Dermis blood vessel endothelial cell (primary cell): ENCODE measurements around the gene NUMA1. TPM values are rescaled to one million over a fixed set of nuclear protein-coding genes. Genes with fewer than 3 reads are reported as not detected.

Experiments
- DNase-seq: peaks from one replicate; pipeline ENCODE4 v3.0.0; 2010
- total RNA-seq: library from RNA; depleted of rRNA; stranded (reverse); fragments of >200 nt; gene quantifications from 2 replicates; pipeline ENCODE4 v1.2.3, GENCODE V29; 2014

NUMA1 gene
- total RNA-seq, 1 donor from 2014 or later = 151 TPM

DNA sequence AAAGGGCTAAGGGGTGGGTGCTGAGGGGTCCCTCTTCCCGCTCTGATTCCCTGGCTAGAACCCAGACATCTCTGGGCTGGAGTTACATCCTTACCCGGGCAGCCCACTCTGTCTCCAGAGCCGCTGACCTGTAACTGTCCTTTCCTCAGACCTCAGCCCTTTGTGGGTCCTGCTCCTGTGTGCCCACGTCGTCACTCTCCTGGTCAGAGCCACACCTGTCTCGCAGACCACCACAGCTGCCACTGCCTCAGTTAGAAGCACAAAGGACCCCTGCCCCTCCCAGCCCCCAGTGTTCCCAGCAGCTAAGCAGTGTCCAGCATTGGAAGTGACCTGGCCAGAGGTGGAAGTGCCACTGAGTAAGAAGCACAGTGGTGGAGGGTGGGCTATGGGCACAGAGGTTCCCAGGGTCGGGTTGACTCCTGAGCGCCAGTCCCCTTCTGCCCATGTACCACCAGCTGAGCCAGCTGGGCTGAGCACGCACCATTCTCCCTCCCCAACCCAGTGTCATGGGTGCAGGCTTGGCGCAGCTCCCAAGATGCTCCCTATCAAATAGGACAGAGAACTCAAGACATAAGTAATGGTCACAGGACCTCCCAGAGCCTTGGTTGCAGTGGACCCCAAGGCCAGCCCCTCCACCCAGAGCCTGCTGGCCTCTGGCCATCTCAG is 80.0 kb downstream of the NUMA1 start:
- no peak for DNase-seq

DNA sequence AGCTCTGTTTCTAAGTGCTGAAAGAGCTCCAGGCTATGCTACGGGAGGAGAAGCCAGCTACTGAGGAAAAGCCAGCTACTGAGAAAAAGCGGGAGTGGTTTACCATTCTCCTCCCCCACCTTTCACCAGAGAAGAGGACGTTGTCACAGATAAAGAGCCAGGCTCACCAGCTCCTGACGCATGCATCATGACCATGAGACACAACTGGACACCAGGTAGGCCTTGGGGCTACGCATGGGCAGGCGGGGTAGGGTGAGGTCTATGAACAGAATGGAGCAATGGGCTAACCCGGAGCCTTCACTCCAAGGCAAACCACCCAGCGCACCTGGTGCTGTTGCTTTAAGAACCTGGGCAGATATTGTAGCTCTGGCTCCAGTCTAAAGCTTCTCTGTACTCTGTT is 80.5 kb downstream of the NUMA1 start:
- no peak for DNase-seq

DNA sequence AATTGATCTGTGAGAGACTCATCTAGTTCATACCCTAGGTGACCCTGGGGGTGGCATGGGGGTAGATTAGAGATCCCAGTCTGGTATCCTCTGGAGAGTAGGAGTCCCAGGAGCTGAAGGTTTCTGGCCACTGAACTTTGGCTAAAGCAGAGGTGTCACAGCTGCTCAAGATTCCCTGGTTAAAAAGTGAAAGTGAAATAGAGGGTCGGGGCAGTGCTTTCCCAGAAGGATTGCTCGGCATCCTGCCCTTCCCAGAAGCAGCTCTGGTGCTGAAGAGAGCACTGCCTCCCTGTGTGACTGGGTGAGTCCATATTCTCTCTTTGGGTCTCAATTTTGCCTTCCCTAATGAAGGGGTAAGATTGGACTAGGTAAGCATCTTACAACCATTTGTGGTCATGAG is 81.0 kb downstream of the NUMA1 start:
- peak; percentile 43 for DNase-seq

DNA sequence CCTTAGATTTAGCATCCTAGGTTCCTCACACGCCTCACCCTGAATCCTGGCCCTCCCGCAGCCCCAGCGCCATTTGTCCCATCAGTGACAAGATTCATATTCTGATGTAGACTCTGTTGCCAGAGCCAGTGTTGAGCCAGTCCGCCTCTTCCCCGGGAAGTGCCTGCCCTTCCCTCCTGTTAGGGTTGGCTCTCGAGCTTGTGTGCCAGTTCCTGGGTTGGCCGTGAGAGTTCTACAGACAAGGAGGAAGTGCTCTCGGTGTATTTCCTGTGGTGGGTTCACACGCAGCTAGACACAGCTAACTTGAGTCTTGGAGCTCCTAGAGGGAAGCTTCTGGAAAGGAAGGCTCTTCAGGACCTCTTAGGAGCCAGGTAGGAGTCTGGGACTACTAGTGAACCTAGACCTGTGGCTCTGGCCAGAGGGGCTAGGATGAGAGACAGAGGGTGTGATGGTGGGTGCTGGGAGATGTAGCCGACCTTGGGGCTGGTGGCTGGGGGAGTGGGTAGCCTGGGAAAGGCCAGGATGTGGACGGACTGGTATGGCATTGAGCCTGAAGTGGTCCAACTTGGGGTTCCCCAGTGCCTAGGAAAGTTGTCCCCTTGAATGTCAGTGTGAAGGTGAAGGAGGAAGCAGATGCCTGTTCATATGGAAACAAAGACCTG is 81.6 kb downstream of the NUMA1 start, which contains the start of gene IL18BP:
Gene IL18BP (plus strand): TSS at position 261 of the 662 bp plus-strand sequence. CDS start 1,076 bp downstream, outside the sequence.
- peak; percentile 69 for DNase-seq

DNA sequence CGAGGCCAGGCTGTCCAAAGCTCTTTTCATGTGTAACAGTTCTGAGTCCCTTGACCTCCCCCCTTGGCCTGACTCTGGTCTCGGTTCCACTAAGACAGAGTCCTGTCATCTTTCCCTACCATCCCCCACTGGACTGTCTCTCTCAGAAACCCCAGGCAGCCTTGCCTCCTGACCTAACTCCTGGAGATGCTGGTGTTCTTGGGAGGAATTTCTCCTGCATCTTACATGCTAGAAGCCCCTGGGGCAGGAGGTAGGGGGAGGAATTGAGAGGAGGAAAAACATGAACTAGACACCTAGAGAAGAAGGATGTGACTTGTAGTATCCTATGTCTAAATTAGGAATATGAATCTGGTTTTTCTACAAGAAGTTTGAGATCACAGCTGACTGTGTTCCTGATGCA is 82.3 kb downstream of the NUMA1 start:
- no peak for DNase-seq

DNA sequence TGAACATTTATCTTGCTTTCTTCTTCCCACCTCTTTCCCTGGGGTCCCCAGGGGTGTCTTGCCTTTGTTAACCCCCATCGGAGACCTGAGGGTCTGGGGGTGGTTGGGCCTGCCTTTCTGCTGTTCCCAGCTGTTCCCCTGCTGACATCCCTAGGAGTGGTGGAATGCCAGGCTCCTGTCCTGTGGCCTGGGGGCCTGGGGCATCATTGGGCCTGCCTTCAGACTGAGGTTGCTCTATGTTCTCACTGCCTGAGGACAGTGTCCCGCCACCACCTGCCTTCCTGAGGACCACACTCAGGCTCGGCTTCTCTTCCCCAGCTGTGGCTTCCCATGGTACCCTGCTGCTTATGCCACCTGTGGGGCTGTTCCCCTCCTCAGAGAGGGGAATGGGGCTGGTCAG is 82.7 kb downstream of the NUMA1 start:
- DNase-seq = no peak

DNA sequence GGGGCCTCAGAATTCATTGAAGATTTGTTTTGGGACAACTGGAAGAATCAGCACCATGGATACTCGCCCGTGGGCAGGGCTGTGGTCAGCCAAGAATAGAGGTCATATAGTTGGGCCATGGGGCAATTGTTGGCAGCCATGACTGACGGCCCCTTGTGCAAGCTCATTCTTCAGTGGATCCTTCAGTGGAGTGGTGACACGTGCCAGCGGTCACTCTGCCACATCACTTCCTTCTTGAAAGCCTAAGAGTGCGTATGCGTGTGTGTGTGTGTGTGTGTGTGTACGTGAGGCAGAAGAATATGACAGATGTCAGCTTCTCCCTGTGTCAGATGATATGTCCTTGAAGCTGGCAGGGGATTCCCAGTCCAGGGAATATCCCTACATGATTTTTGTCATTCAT is 83.4 kb downstream of the NUMA1 start:
- DNase-seq = no peak

DNA sequence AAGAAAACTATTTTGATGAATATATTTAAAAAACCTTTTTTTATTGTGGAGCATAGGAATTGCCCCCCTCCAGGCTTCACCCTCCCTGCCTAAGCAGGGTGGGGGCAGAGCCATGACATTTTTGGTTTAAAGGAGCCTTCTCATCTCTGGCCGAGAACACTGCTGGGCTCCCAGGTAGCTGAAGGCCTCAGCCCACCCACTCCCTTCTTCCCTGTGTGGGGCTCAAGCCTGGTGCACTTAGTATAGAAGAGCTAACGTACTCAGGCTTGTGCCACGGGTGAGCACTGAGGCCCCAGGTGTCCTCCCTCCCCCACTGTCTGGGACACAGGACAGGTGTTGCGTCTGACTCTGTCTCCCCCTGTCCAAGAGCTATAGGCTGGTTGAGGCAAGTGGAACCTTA is 83.8 kb downstream of the NUMA1 start:
- DNase-seq = no peak

DNA sequence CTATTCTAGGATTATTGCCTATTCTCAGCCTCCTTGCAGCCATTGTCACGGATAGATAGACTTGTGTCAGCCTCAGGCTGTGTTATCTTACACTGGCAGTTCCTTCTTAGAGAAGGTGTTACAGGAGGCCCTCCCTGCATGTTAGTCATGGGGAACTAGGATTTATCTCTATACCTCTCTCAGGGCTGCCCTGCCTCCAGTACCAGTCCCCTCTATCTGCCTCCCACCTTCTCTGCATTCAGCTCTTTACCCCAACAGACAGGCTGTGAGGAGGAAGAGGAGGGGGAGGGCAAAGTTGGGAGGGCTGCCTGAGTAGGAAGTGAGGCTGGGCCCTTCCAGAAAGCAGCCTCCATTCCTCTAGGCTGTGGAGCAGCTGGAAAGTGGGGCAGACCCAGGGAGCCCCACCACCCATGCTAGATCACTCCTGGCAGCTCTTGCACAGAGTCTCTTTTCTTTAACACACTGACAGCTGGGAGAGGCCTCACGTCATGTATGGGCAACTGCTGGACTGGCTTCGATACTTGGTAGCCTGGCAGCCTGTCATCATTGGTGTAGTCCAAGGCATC is 84.5 kb downstream of the NUMA1 start:
- no peak for DNase-seq

DNA sequence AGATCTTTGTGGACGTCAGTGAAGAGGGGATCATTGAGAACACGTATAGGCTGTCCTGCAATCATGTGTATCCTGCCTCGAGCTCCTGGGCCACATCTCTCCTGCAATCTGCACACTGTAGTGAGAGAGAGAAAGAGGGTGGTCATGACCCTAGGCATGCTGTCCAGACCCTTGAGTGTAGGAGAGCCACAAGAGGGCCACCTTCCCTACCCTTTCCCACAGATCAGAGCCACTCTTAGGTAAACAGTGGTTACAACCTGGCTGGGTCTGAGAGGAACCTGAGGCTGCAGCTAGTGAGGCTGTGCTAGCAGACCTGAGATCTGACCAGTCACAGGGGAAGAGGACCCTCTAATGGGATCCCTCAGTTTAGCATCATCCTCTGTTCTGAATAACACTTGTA is 85.6 kb downstream of the NUMA1 start:
- DNase-seq = no peak

DNA sequence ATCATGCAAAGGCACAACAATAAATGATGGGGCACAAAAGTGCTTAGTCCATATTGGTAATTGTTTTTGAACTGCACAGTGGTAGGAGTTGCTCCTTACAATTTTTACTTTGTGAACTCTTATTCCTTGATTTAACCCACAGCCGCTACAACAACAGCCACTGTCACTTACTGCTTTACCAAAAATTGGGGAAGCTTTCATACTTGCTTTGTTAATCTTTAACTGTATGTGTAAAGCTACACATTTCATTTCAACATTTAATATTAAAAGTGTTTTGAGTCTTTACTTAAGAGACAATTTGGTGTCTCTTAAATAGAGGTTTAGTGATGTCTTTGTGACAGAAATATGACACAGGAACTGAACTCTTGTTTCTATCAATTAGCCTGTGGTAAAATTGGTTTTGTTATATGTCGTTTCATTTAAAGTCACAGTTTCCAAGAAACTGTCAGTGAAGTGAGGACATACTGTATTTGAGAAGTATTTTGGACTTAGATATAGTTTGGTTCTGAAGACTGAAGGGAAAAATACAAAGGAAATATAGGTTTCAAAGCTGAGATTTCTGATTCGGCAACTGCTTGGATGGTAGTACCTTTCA is 88.1 kb downstream of the NUMA1 start:
- DNase-seq = no peak

DNA sequence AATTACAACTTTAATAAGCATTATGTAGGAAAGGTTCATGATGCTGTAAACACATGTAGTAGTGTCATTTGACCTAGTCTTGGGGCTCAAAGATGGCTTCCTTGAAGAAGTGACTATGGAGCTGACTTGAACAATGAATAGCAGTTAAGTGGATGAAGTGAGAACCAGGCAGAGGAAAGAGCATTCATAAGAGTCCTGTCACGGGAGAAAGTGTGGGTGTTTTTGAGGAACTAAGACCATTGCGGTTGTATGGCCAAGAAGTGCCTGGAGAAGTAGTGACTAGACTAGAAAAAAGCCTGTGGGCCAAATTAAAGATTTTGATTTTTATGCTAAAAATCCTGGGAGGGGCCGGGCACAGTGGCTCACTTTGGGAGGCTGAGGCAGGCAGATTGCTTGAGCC is 88.8 kb downstream of the NUMA1 start:
- no peak for DNase-seq

DNA sequence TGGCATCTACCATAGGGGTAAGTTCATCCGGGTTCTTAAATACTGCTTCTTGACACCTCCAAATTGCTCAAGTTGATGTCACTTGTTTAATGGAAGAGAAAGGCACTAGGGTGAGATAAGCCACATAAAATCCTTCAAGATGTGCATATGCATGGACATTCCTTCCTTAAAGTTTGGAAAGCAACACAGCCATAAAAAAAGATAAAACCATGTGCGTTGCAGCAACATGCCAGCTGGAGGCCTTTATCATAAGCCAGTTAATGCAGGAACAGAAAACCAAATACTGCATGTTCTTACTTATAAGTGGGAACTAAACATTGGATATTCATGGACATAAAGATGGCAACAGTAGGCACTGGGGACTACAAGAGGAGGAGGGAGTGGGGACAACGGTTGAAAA is 89.6 kb downstream of the NUMA1 start:
- no peak for DNase-seq

DNA sequence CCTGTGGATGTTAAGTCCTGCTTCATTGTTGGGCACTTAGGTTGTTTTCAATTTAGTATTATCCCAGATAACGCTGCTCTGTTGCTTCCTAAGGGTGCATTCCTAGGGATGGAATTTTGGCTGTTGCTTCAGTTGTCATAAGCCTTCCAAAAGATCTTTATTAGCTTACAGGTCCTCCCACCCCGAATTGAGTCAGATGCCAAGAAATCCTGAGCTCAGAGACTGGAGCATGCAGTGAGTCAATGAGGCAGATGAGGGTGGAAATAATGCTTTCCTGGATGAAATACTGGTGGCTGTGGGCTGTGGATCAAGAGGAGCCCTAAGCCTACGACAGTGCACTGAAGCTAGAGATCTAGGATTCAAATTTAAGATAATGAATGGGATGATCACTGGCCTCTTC is 92.3 kb downstream of the NUMA1 start:
- DNase-seq = no peak

DNA sequence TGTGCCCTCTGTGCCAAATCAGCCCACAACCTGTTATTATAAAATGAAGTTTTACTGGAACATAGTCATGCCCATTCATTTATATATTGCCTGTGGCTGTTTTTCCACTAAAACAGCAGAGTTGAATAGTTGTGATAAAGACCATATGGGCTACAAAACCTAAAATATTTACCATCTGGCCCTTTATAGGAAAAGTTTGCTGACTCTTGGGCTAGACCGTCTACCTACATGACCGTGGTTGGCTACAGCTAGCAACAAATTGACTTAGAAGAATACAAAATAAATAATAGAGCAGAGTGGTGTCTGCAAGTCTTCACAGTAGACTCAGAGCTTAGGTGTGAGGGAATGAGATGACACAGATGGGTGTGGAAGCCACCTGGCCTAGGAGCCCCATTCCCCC is 92.8 kb downstream of the NUMA1 start:
- no peak for DNase-seq

DNA sequence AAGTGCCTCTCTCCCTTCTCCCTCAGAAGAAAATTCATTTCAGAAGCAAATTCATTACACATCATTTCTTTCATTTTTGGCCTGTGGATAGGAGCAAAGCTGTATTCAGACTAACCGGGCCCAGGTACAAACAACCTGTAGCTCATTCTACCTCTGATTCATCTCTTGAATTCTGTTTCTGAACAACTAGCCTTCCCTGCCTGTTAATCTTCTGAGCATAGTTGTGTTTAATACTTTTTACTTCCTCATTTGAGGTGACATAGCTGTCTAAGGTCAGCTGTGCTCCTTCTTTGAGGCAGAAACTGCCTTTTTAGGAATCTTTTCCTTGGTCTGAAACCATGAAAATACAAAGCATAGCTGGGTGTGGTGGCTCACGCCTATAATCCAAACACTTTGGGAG is 94.2 kb downstream of the NUMA1 start:
- DNase-seq = no peak

DNA sequence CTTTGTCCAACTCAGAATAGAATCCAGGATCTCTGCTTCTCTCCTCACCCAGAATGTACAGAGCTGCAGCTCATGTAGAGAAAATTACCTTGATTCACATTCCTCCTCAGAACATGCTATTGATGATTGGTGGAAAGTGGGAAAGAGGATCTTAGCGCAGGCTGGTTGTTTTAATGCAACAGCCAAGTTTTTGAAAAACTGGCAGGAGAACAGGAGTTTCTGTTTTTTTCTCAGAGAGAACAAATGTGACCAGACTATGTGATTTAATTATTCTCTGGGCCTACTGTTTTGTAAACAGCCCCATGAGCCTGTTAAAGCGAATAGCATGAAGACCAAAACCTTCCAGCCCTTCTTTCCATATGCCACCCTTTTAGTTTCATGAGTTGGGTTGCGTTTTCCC is 100.7 kb downstream of the NUMA1 start:
- DNase-seq = no peak

DNA sequence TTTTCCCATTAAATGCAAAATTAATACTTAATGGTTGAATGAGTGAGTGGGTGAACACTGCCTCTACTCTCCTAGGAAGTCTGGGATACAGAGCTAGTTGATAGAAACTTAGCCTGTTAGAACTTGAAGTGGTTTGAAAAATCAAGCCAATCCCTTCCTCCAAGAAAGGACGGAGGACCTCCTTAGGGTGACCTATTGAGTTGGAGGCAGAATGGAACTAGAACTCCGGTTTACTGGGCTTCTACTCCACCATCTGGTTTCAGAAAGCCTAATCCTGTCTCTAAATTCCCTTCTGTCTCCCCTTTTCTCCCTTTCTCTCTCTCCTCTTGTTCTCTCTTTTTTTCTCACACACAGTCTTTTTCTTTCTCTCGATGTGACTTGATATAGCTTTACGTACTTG is 101.2 kb downstream of the NUMA1 start:
- DNase-seq = no peak

DNA sequence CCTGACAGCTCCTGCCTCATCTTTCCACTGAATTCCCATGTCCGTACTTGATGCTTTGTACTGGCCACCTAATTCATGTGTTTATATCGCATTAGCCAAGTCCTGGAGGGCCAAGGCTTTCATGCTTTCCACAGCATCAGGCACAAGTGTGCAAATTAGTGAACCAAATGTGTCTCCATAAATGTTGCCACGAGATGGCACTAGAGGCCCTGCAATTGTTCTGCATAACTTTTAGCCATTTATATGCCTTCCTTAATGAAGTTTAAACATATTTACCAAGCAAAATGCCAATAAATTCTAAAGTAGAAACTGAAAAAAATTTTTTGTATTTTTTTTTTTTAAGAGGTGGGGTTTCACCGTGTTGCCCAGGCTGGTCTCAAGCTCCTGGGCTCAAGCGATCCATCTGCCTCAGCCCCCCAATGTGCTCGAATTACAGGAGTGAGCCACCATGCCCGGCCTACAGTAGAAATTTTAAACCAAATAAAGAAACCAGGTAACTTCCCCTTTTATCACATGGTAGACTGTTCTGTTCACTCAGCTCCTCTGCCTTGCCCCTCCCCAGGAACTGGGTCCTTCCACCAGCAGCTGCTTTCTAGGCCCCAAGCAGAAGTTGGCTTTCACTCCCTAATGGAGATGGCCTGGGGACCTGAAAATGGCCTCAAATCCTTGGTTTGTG is 102.5 kb downstream of the NUMA1 start:
- DNase-seq = peak; percentile 80

DNA sequence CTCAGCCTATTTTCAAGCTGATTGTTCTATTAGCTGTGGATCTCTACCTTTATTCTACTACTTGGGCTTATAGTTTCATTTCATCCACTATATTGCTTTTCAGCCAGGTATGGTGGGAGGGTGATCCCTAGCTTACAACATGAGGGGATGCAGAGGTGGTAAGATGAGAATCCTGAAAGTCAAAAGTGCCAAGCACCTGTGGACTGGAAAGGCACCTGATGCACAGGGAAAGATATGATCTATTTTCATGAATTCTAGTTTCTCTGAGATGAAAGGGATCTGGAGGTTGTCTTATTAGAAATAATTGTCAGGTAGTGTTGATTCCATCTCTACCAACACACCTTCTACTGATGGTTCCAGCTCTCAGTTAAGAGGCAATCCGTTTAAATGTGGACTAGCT is 103.3 kb downstream of the NUMA1 start:
- no peak for DNase-seq

DNA sequence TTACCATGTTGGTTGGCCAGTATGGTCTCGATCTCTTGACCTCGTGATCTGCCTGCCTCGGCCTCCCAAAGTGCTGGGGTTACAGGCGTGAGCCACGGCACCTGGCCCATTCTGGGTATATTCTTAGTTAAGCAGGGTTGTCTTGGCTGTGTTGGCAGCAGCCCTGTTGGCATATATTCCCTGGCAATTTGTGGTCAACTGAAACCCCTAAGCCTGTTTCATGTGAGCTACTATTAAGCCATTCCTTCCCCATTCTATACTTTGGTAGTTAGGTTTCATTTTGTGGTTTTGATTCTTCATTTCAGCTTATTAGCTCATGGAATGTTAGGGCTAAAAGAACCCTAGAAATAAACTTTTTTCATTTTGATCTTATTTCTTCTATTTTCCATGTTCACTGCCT is 103.8 kb downstream of the NUMA1 start:
- no peak for DNase-seq

DNA sequence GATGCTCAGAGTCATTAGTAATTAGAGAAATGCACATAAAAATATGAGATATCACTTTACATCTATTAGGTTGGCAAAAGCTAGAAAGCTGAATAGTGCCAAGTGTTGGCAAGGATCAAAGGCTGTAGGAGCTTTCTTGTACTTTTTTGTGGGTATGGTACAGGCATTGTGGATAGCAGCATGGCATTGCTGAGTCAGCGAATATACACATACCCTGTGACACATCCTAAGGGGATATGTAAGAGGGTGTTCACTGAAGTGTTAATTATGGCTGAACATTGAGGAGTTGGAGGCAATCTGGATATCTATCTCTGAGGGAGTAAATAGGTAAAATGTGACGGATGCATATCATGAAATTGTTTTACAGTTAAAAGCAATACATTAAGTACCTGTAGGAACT is 108.7 kb downstream of the NUMA1 start:
- DNase-seq = no peak

DNA sequence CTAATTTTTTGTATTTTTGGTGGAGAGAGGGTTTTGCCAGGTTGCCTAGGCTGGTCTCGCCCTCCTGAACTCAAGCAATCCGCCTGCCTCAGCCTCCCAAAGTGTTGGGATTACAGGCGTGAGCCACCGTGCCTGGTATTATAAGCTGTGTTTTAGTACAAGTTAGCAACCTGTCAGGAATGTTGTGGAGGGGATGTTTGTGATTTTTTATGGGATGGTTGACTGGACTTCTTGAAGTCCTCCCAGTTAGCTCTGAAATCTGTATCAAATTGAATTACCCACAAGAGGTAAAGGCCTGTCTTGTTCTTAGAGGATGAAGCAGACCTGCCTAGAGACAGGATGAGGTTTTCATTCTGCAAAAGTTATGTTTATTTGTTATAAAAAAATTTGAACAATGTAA is 115.7 kb downstream of the NUMA1 start:
- DNase-seq = no peak
